ENCODE data around the gene P4HA2. TPM values are rescaled to one million over a fixed set of nuclear protein-coding genes. Genes with fewer than 3 reads are reported as not detected.
A peak's percentile ranks its signal among the peaks of the same experiment; 100 is the strongest.

Gene P4HA2
- 19.0 TPM for total RNA-seq

DNA sequence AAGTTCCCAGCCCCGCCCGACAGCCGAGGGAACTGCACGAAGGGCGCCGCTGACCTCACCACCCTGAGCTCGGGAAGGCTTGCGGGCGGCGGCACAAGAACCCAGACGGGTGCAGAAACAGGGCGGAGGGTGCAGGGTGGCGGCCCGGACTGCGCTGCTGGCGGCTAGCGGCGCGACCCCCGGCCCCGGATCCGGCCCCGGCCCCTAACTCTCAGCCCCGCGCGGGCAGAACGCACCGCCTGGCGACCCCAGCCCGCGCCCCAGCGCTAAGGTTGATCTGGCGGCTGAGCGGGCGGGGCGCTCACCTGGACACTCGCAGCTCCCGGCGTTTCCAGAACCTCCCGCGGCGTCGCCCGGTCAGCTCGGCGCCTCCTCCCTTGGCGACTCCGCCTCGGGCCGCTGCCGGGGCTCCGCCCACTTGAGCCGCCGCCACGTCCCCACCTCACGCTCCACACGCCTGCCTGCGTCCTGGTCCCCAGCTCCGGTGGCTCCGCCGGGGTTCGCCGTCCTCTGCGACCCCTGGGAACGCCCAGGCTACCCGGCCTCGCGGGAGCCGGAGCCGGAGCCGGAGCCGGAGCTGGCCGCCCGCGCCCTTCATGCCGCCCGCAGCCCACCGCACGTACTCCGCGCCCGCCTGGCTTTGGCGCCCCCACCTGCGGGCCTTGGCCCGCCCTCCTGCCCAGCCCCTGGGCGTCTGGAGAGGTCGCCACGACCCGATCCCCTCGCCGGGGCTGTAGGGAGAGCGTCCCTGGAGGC is at the start of gene P4HA2:
TSS of gene P4HA2 (minus strand) at position 369 of the 756 bp plus-strand sequence. CDS start 9,227 bp downstream, outside the sequence.
- peak; percentile 81 for ATAC-seq

DNA sequence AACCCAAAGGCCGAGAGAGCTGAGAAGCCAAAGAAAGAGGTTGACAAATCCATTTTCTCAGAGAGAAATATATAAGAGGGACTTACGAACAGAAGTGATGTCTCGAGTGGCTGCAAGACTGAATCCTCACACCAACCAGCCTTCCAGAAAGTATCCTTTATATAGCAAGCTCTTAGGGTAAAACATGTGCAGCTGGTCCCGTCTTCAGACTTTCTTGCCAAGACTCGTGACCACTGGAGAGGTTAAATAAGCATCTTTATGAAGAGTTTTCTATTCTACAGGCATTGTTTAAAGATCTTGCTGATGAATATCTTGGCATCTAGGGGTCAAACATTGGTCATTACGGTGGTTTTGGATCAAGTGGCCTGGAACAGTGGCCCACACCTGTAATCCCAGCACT is 49.6 kb upstream of the P4HA2 start:
- ATAC-seq: no peak

DNA sequence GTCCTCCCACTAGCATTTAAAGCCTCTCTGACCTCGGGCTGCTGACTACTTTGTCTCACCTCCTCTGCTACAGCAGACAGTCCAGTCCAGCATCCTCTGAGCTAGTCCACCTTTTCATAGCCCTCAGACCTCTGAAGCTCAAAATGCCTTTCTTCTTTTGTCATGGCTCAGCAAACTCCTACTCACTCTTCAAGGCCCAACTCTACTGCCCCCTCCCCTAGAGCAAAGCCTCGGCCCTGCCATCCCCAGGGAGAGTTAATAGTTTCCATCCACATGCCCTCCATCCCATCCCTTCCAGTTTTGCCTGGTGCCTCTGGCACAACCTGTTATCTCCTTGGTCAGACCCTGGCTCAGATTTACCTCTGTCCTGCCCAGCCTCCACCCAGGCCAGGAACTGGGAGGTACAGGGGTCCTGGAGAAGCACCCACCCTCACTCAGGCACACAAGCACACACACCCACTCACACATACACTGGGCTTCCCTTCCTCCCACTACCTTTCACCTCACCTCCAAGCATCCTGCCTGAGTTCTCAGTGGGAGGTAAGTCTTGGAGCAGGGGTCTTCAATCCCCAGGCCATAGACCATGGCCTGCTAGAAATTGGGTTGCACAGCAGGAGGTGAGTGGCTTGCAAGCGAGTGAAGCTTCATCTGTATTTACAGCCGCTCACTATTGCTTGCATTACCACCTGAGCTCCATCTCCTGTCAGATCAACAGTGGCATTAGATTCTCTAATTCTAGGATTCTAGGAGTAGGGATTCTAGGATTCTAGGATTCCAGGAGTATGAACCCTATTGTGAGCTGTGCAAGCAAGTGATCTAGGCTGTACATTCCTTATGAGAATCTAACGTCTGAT is 47.9 kb upstream of the P4HA2 start:
- no peak for ATAC-seq

DNA sequence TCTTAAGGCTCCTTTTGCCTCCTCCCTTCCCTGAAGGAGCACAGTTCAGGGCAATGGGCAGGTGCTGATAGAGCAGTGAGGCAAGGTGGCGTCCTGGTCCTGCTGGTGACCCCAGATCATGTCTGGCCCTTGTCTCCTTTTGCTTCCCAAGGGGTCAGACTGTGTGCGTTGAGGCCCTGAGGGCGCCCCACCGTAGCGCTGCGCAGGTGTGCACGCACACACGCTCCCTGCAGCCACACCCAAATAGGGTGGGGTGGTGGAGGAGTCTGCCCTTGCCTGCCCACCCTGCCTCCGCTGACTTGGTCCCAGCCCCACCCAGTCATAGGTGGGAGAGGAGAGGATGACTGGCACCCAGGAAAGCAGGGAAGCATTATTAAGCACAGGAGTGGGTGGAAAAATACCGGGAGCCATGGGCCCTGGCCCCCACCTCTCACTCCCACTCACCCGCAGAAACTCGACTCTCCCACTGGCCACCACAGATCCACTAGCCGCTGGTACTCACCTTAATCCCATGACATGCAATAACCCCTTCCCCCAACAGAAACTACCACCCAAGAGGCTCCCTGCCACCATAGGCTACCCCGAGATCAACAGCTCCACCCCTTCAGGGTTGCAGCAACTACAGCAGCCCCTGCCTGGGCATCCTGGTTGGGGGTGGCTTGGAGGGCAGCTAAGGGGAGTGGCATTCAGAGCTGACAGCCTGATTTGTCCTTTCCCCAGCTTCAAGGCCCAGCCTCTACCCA is 46.6 kb upstream of the P4HA2 start:
- peak; percentile 73 for ATAC-seq

DNA sequence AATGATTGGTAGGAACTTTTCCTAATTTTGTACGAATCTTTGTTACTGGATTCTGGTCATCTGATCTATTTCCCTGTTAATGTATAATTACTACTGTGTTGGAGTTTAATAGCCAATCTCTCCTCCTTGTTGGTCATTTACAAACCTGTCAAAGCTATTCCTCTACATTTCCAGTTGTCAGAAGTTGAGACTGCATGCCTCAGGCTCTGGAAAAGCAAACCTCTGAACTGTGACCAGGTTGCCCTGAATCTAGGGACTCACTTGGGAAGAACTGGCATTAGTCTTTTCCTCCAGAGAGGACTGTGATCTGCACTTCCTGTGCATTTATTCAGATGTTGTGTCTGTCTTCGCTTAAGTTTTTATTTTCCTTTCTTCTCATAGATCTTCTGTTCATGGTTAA is 46.0 kb upstream of the P4HA2 start:
- no peak for ATAC-seq

DNA sequence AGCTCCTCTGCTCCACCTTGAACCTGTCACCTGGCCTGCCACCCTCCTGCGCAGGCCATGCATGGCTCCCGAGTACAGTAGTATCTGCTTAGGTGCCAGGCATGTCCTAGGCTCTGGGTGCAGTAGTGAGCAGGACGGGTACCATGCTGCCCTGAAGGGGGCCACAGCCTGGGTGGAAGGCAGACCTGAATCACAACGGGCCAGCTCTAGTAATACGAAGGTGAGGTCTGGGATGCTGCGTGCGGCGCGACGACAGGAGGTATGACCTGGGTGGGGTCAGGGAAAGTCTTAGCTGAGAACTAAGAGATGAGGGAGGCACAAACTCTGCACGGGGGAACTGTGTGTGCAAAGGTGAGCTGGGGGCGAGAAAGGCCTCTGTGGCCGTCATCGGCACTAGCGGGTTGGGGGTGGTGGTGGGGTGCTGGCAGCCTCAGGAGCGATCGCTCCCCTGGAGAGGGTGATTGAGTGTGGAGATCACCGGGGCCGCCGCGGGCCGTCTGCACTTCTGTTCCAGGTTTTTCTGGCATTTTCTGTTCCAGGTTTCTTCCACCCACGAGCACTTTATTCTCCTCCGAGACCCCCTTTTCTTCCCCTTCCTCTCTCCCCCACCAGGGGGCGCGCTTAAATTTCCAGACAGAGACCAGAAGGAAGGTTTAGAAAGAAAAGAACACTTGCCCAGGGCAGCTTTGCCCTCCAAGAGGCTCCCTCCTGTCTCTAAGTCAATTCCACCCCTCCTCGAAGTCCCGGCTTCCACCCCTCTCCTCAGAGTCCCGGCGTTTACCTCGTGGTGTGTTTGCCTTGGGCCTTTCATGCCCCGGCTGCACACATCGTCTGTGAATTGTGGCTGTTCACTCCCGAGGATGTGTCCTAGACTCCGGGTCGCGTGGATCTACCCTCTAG is 44.9 kb upstream of the P4HA2 start:
- no peak for ATAC-seq

DNA sequence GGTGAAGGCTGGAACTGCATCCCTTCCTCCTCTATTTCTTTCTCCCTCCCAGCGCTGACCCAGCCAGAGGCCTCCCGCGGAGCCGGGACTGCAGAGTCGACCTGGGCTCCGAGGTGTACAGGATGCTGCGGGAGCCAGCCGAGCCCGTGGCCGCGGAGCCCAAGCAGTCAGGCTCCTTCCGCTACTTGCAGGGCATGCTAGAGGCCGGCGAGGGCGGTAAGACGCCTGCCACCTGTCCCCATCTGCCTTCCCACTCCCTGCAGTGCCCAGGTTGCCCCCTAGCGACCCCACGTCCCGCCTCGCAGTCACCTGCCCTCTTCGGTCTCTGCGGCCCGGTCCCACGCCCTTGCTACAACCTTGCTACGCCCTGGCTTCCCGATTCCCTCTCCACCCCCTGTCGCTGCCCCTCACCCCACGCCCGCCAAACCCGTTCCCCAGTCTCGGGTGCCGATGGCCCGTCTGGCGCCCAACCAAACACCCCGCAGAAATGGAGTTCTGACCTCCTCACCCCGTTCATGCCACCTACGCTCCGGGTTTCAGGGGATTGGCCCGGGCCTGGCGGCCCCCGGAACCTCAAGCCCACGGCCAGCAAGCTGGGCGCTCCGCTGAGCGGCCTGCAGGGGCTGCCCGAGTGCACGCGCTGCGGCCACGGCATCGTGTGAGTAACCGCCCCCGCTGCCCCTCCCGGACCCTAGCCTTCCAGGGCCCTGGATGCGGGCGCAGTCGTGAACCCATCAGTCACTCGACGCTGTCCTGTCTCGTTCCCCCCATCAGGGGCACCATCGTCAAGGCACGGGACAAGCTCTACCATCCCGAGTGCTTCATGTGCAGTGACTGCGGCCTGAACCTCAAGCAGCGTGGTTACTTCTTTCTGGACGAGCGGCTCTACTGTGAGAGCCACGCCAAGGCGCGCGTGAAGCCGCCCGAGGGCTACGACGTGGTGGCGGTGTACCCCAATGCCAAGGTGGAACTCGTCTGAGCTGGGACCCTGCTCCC is 43.9 kb upstream of the P4HA2 start:
- no peak for ATAC-seq

DNA sequence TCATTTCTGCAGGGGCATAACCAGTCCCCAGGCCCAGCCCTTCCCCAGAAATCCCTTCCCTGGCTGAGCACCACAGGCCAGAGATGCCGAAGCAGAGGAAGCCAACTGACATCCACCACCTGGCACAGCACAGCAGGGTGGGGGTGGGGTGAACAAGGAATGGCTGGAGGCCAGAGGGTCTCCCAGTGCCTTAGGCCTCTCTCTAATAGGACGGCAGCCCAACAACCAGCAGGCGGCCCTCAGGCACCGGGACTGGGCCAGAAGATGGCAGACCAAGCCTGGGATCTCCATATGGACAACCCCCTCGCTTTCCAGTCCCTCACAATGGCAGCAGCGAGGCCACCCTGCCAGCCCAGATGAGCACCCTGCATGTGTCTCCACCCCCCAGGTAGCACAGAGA is 43.1 kb upstream of the P4HA2 start:
- no peak for ATAC-seq

DNA sequence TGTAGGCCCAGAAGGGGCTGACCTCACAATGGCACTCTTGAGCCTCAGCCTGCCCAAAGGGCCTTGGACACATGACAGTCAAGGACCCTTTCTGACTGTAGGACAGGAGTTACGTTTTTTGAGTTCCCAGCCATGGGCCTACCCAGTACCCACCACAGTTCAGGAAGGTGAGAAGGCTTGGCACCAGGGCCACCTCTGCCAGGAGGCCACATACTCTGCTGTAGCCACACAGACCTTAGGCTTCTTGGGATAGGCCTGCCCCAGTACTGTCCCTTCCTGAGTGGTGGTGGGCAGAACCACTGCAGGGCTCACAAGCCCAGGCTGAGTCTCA is 42.6 kb upstream of the P4HA2 start:
- ATAC-seq: no peak

DNA sequence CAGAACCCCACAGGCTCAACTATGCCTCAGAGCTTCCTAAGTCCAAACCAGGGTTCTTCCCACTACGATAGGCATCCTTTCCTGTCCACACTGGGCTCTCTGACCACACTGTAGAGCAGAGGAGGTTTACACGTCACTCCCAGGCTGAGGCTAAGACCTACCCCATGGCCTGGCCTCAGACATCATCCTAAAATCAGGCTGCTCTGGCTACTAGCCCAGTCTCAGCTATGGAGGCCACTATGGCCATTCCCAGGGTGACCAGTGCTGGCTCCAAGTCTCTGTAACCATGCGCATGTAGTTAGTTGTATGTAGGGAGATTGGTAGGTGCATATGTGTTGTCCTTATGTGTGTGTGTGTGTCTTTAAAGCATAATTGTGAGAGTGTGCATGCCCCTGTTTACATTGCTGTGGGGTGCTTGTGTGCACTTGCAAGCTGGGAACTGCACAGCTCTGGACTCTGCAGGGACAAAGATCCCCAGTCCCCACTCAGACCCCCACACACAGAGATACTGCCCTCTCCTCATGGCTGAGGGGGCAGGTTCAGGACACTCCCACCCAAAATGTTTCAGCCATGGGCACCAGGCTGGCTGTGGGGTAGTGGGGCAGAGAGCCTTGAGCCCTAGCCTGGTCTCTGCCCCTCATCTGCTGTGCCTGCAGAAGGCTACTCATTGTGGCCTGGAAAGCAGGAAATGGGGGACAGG is 42.1 kb upstream of the P4HA2 start:
- no peak for ATAC-seq

DNA sequence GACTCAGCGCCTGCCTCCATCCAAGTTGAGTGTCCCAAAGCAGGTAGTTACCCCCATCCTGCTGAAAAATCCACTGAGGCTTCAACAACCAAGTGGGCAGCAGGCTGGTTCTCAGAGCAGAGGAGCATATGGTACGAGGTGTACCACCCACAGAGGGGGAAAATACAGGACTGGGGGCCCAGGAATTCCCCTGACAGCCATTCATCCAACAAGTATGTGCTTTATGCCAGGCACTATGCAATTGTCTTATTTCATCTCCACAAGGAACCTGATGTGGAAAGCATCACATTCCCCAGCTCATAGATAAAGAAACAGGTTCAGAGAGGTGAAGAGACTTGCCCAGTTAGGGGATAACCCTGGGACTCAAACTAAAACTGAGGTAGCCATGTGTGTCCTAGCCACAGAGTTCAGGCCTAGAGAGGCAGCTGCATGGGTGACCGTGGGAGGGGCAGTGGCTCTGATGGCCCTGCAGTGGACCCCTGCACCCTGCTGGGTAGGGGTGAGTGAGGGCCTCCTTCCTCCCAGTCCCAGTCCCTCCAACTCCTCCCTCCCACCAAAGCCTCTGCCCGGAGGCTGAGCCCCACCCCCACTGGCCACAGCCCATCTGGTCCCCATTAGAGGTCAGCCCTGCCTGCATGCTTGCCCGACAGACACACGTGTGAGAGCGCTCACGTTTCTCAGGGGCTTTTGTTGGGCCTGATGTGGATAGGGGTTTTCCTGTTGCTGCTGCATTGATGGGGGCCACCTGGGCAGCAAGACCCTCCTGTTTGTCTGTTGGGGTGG is 41.3 kb upstream of the P4HA2 start:
- ATAC-seq: no peak

DNA sequence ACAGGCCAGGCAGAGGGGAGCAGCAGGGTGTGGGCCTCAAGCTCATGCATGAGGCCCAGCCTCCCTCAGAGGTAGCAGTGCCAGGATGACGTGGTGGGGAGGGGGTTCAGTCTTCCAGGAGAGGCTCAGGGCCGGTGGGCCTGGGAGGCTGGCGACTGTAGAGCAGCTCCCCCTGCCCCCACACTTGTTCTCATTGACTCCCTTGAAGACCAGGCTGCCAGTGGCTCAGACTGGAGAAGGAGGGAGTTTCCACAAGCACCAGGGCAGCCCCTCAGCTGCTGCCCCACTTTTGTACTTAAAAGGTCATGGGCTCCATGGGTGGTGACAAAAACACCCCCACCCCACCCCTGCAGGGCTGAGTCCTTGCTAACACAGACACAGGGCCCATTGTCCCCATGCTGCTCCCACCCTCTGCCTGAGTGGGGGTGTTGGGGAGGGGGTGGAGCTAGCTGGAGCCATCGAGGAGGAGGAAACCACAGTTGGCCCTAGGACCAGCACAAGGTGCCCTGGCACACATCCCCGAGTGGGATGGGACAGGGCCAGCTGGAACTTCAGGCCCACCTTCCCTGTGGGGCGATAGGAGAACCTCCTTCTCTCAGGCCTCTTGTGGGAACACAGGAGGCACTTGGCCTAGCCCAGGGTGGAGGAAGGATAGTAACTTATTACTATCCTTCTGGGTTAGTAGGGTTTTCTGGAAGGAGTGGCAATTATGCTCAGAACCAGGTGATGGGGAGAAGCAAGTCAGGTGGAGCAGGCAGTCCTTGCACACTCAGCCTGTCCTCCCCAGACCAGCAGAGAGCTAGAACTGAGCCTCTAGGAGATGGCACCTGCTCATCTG is 40.5 kb upstream of the P4HA2 start:
- ATAC-seq: no peak

DNA sequence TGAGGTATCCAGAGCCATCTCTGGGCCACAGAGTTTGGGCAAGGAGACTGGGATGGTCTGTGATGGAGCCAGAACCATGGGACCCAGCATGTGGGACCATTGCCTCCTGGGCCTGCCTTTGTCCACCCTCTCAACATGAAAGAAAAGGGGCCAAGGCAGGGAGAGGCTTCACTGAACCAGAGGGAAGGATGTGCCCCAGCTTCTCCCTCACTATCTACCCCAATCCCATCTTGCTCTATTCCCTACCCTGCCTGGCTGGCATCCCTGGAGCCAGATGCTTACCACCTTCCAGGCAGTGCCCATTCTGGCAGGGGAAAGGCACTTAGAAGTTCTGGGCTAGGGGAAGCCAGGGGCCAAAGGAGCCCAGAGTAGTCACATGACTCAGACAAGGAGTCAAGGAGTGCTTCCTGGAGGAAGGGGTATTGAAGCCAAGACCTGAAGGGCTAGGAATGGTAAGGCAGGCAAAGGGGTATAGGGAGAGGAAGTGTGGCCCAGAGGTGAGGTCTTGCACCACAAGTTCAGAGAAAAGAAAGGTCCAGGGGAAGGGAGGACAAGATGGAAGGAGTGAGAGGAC is 39.6 kb upstream of the P4HA2 start:
- ATAC-seq: no peak

DNA sequence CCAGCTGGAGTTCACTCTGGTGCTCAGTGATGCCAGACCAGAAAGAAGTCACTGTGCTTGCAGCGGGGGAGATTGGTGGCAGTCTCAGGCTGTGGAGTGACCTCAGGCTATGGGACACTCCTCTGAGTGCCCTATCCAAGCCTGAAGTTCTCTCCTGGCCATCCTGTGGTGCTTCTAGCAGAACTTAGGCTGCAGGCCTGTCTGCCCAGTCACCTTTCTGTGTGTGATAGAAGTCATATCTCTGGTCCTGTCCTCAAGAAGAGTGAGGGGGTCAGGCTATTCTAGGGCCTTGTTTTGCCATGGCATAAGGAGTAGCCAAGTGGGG is 39.1 kb upstream of the P4HA2 start:
- no peak for ATAC-seq

DNA sequence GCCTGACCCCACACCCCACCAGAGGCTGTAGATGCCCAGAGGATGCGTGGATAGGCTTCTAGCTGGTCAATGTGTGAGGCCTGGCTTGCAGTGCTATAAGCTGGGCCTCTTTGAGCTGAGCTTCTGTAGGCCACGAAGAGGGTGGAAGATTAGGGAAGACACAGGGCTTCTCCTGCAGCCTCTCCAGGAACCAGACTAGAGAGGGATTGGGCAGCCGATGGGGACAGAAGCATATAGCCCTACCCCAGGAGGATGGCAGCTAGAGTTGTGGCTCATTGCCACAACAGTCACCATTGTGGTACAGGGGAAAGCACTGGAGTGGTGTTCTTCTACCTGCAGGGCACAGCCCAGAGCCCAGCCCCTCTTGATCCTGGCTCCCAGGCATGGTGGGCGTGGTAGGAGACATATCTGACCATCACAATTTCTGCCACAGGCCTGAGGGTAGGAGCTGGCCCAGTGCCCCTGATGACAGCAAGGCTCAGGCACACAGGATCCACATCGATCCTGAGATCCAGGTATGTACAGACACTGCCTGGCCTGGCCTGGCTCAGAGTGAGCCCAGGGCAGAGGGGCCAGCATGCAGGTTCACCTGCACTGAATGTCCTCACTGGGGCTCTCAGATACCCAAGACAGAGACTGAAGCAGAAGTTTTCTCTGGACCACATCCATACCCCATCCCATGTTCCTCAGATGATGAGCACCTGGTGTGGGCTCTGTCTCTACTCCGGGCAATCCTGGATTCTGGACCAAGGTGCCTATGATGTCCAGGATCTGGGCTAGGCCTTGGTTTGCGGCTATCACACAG is 38.6 kb upstream of the P4HA2 start:
- no peak for ATAC-seq

DNA sequence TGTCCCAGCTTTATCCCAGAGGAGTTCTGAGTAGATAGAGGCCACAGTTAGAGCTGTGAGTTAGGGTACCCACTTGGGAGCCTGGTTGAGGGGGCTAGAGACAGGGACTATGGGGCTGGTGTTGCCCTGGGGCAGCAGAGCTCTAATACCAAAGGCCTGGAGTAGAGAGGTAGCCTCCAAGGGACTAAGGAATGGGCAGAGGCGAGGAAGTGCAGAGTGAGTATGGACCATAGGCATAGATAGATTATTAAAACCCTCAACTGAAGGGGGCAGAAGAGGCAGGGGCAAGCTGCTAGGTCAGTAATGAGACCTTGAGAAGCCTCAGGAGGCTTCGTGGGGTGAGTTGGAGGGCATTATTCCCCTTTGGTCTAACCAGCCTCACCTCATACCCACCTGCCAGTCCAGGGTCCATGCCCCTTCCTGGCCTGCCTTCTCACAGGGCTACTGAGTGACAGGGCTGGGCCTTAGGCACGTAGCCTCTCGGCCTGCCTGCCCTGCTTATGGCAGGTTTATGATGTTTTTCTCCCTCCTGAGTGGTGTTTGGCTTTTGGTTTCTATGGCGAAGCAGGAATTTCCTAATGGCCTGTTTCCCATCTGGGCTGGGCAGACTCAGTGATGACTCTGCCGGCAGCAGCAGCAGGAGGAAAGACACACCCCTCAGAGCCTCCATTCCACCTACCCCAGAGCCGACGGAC is 37.8 kb upstream of the P4HA2 start:
- peak; percentile 62 for ATAC-seq

Data from esophagus mucosa (tissue), 1 donor.